ENCODE results near the gene PILRB.
"Not testable (repeated sequence)": the region's sequence is repeated elsewhere in the genome, so short reads cannot be mapped to it uniquely, and the experiment has no call there.

The PILRB gene

DNA sequence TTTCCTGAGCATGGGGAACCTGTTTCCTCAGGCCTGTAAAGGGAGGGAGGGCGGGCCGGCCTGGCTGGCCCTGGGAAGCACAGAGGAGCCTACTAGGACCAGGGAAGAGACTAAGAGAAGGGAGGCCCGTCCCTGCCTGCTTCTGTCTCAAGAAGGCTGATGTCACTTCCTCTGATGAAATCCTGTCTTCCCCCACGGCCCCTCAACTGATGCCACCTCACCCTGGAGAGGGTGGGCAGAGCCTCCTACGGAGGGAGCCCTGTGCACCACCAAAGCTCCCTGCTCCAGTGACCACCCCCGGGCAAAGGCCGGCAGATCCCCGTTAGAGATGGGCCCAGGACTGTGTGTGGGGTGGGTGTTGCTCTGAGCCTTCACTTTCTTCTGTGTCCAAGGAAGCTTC is 14.3 kb downstream of the PILRB start:
- DNase-seq: no peak

DNA sequence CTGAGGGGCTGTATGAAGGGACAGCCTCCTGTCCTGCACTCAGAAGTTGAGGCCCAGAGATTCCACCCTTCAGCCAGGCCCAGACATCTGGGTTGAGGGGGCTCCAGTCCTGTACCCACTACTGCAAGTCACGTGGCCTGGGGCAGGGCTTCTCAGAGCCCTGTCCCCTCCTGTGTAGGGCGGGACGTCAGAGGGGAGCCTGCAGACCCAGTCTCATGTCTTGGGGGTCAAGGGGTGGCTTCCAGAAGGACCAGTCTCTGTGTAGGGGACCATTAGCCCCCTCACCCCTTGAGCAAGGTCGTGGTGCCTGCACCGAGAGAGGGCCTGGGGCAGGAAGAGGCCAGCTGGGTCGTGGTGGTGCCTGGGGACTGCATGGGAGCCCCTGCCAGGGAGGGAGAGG is 14.8 kb downstream of the PILRB start:
- DNase-seq: no peak
- in situ Hi-C loops (cut with HindIII; ENCODE audit: low pct_ligation_motif_present, low pct_unique_long_range_greater_than_20kb, low sequenced_read_pairs): no loop called here

More for the DNA sequence above, 14.3 kb downstream of the PILRB start:
- in situ Hi-C loops (cut with HindIII; ENCODE audit: low pct_ligation_motif_present, low pct_unique_long_range_greater_than_20kb, low sequenced_read_pairs): no loop called here

DNA sequence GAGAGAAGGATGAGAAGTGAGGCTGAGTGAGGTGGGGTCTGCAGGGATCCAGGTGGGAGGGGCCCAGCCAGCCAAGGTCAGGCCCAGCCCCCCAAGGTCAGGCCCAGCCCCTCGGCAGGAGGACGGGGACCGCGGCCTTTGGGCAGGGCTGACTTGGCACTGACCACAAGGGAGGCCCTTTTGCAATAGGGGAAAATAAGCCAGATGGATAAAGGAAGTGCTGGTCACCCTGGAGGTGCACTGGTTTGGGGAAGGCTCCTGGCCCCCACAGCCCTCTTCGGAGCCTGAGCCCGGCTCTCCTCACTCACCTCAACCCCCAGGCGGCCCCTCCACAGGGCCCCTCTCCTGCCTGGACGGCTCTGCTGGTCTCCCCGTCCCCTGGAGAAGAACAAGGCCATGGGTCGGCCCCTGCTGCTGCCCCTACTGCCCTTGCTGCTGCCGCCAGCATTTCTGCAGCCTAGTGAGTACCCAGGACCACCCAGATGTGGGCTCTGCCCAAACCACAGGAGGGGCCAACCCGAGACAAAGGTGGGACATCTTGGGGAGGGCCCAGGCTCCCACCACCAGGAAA is 15.4 kb downstream of the PILRB start, which contains the start of gene PILRA:
Gene PILRA, plus strand, starts transcription at position 227 of the 571 bp plus-strand sequence. Its CDS starts 170 bp downstream, at position 397.
- in situ Hi-C loops (cut with HindIII; ENCODE audit: low pct_ligation_motif_present, low pct_unique_long_range_greater_than_20kb, low sequenced_read_pairs): no loop called here
- no peak for DNase-seq

GRCh38 chr7:100373870-100374598 is 16.1 kb downstream of the PILRB start:
- in situ Hi-C loops (cut with HindIII; ENCODE audit: low pct_ligation_motif_present, low pct_unique_long_range_greater_than_20kb, low sequenced_read_pairs): not testable (repeated sequence)
- peak; percentile 51 for DNase-seq

- no peak for DNase-seq
- in situ Hi-C loops (cut with HindIII; ENCODE audit: low pct_ligation_motif_present, low pct_unique_long_range_greater_than_20kb, low sequenced_read_pairs): no loop called here
Observed at GRCh38 chr7:100374601-100375000, 16.7 kb downstream of the PILRB start.

- no peak for DNase-seq
- in situ Hi-C loops (cut with HindIII; ENCODE audit: low pct_ligation_motif_present, low pct_unique_long_range_greater_than_20kb, low sequenced_read_pairs): no loop called here
Observed at GRCh38 chr7:100376066-100376465, 18.1 kb downstream of the PILRB start.

DNA sequence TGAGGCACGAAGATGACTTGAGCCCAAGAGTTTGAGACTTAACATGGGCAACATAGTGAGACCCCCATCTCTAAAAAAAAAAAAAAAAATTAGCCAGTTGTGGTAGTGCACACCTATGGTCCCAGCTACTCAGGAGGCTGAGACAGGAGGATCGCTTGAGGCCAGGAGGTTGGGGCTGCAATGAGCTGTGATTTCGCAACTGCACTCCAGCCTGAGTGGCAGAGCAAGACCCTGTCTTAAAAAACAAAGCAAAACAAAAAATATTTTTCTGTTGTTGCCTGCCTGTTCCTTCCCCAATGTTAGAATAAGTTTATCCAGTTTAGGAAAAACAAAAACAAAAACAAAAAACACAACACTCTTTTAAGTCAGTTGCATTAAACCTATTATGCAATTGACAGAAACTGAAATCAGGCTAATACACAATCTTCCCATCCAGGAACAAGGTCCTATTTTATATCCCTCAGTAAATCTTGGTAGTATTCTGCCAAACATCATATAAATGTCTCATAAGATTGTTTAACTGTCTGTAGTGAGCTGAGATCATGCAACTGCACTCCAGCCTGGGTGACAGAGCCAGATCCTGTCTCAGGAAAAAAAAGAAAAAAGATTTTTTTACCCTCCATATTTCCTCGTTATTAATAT is 20.3 kb downstream of the PILRB start:
- DNase-seq: no peak
- in situ Hi-C loops (cut with HindIII; ENCODE audit: low pct_ligation_motif_present, low pct_unique_long_range_greater_than_20kb, low sequenced_read_pairs): no loop called here

DNA sequence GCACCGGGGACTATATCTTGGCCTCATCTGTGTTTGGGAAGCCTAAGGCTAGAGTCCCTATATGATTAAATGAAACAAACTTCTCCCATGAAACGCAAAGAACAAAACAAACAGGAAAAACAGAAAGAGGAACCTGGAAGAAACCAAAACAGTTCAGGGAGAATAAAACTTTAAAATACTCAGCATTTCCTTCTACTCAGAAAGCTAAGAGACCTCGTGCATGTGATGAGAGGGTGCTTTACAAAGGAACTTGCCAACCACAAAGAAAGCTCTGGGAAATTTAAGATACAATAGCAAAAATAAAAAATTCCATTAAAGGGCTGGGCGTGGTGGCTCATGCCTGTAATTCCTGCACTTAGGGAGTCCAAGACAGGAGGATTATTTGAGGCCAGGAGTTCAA is 22.3 kb downstream of the PILRB start:
- DNase-seq: no peak
- in situ Hi-C loops (cut with HindIII; ENCODE audit: low pct_ligation_motif_present, low pct_unique_long_range_greater_than_20kb, low sequenced_read_pairs): no loop called here

DNA sequence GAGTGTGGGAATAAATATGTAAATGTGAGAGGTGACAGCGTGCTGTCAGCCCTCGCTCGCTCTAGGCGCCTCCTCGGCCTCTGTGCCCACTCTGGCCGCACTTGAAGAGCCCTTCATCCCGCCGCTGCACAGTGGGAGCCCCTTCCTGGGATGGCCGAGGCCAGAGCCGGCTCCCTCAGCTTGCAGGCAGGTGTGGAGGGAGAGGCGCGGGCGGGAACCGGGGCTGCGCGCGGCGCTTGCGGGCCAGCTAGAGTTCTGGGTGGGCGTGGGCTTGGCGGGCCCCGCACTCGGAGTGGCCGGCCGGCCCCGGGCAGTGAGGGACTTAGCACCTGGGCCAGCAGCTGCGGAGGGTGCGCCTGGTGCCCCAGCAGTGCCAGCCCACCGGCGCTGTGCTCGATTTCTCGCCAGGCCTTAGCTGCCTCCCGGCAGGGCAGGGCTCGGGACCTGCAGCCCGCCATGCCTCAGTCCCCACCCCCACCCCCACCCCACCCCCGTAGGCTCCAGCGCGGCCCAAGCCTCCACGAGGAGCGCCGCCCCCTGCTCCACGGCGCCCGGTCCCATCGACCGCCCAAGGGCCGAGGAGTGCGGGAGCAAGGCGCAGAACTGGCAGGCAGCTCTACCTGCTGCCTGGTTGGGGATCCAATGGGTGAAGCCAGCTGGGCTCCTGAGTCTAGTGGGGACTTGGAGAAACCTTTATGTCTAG is 23.8 kb downstream of the PILRB start:
- DNase-seq; in situ Hi-C loops (cut with HindIII; ENCODE audit: low pct_ligation_motif_present, low pct_unique_long_range_greater_than_20kb, low sequenced_read_pairs): not testable (repeated sequence)

DNA sequence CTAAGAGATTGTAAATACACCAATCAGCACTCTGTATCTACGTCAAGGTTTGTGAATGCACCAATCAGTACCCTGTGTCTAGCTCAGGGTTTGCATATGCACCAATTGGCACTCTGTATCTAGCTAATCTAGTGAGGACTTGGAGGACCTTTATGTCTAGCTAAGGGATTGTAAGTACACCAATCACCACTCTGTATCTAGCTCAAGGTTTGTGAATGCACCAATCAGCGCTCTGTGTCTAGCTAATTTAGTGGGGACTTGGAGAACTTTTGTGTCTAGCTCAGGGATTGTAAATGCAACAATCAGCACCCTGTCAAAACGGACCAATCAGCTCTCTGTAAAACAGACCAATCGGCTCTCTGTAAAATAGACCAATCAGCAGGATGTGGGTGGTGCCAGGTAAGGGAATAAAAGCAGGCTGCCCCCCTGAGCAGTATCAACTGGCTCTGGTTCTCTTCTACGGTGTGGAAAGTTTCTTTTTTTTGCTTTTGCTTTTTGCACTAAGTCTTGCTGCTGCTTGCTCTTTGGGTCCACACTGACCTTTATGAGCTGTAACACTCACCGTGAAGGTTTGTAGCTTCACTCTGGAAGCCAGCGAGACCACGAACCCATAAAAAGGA is 24.4 kb downstream of the PILRB start:
- DNase-seq; in situ Hi-C loops (cut with HindIII; ENCODE audit: low pct_ligation_motif_present, low pct_unique_long_range_greater_than_20kb, low sequenced_read_pairs): not testable (repeated sequence)

DNA sequence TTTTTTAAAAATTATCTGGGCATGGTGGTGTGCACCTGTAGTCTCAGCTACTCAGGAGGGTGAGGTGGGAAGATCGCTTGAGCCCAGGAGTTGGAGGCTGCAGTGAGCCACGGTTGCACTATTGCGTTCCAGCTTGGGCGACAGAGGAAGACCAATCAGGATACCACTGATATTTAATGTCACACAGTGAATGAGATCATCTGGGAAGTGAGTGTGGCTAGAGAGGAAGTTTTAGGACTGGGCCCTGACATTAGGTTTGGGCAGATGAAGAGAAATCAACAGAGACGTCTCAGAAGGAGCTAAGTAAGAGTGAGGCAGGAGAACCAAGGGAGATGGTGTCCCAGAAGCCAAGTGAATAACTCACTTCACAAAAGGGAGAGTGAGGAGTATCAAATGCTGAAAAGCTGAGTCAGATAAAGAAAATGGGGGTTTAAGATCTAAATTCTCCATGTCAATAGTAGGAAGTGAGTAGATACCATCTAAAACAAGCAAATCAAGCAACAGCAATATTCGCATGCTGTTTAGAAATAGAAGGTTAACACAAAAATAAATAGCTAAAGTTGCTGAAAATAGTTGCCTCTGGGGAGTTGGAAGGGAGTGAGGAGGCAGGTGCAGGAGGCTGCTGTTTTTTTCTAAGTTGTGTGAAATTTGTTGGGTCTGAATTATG is 26.8 kb downstream of the PILRB start:
- in situ Hi-C loops (cut with HindIII; ENCODE audit: low pct_ligation_motif_present, low pct_unique_long_range_greater_than_20kb, low sequenced_read_pairs): no loop called here

DNA sequence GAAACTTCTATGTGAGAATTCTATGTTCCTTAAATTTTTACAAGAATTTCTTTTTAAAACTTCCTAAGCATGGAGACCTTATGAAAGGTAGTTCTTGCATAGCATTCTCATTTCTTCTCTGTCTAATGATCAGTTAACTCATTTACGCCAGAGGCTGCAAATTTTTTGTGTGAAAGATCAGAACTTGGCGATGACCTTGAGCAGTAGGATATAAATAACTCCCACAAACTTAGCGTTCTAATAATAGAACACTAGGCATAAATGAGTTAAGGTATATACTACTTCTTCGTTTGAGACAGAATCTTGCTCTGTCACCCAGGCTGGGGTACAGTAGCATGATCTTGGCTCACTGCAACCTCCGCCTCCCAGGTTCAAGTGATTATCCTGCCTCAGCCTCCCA is 29.0 kb downstream of the PILRB start:
- in situ Hi-C loops (cut with HindIII; ENCODE audit: low pct_ligation_motif_present, low pct_unique_long_range_greater_than_20kb, low sequenced_read_pairs): no loop called here
- no peak for DNase-seq

More for the DNA sequence above, 26.8 kb downstream of the PILRB start:
- no peak for DNase-seq

DNA sequence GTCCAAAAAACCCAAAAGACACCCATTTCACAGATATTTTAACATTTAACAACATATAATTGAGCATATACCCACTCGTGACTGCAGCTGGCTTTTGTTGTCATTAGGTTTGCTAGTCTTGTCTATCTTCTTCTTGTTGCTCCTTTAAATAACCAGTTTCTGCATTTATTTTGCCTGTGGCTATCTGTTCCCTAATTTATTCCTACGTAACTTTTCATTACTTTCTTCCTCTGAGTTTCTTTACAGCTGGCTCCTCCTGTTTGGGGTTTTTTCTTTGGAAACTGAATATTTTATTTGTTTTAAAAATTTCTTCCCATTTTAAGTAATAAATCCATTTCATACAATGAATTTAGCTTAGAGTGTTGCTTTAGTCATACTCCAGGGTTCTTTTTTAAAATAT is 29.8 kb downstream of the PILRB start:
- DNase-seq: no peak
- in situ Hi-C loops (cut with HindIII; ENCODE audit: low pct_ligation_motif_present, low pct_unique_long_range_greater_than_20kb, low sequenced_read_pairs): no loop called here

DNA sequence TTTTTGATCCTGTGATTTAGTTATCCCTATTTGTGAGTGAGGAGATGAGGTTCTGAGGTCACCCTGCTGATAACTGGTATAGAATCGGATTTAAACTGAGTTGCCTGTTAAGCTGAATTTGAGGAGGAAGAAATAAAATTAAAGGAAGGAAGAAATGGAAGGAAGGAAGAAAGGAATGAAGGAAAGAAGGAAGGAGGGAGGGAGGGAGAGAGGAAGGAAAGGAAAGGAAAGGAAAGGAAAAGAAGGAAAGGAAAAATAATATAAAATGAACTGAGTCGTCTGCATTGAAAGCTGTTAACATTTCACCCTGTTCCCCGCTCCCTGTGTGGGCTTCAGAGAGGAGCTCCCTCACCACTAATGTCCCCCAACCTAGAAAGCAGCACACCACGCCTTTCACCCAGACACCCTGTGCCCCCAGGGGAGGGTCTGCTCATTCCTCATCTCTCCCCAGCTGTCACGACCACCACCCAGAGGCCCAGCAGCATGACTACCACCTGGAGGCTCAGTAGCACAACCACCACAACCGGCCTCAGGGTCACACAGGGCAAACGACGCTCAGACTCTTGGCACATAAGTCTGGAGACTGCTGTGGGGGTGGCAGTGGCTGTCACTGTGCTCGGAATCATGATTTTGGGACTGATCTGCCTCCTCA is 31.6 kb downstream of the PILRB start:
- DNase-seq: no peak
- in situ Hi-C loops (cut with HindIII; ENCODE audit: low pct_ligation_motif_present, low pct_unique_long_range_greater_than_20kb, low sequenced_read_pairs): no loop called here

GRCh38 chr7:100390286-100391009 is 32.5 kb downstream of the PILRB start:
- in situ Hi-C loops (cut with HindIII; ENCODE audit: low pct_ligation_motif_present, low pct_unique_long_range_greater_than_20kb, low sequenced_read_pairs): no loop called here
- no peak for DNase-seq

DNA sequence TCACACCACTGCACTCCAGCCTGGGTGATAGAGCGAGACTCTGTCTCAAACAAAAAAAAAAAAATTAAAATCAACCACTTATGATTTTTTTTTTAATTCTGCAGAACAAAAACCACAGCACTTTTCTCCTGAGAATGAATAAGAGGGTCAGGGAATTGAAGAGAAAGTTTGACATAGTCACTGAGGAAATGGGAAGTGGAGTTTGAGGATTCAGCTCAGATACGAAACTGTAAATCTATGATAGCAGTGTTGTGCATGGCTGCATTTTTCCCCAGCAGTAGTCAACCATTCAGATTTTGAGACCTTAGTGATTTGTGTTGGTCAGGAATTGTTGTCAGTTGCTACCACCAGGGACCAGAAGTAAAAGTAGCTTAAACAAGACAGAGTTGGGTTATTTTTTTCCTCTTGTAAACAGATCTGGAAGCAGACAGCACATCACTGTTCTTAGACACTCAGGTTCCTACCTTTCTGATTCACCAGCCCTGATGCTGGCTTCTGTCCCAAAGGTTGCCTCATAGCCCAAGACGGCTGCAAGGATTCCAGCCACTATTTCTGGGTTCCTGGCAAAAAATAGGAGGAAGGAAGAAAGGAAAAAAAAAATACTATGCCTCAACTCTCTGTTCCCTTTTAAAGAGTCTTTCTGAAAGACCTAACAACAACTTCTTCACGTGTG is 35.5 kb downstream of the PILRB start:
- no peak for DNase-seq
- in situ Hi-C loops (cut with HindIII; ENCODE audit: low pct_ligation_motif_present, low pct_unique_long_range_greater_than_20kb, low sequenced_read_pairs): no loop called here

DNA sequence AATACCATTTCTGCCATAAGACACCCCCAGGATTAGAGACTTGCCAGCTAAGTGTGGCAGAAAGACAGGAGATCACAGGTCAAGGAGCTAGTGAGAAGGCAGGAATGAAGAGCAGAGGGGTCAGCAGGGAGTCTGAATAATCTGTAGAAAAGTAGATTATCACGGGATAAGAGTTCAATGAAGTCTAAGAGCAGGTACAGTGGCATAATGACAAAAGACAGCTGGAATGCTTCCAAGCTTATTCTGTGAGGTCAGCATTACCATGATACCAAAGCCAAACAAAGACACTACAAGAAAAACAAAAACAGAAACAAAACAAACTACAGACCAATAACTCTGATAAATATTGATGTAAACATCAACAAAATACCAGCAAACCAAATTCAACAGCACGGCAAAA is 36.2 kb downstream of the PILRB start:
- DNase-seq: no peak

More for the DNA sequence above, 36.2 kb downstream of the PILRB start:
- in situ Hi-C loops (cut with HindIII; ENCODE audit: low pct_ligation_motif_present, low pct_unique_long_range_greater_than_20kb, low sequenced_read_pairs): no loop called here
